Fibroblast of the conjunctiva (primary cell): ENCODE data around the gene ZBTB7C.

Experiments
- DNase-seq: peaks from one replicate; pipeline ENCODE4 v3.0.0-alpha.2; 2010; ENCODE audit warnings: low read depth

The ZBTB7C gene

GRCh38 chr18:48418539-48419276, 9.5 kb upstream of the ZBTB7C start:
- no peak for DNase-seq

DNA sequence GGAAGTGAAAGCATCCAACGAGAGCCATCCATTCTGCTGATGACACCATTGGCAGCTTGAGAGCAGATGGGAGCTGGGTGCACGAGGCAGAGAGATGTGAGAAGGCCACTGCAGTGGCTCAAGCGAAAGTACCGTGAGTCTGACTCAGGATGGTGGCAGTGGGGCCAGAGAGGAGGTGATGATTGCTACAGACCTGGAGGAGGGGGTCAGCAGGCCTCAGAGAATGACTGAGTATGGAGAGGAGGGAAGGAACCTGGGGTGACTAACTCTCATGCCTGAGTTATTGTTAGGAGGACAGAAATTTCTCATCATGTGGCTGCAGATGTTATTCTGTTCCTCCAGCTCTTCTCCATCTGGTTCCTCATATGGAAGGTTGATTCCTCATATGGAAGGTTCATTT, 8.8 kb upstream of the ZBTB7C start:
- DNase-seq: no peak

DNA sequence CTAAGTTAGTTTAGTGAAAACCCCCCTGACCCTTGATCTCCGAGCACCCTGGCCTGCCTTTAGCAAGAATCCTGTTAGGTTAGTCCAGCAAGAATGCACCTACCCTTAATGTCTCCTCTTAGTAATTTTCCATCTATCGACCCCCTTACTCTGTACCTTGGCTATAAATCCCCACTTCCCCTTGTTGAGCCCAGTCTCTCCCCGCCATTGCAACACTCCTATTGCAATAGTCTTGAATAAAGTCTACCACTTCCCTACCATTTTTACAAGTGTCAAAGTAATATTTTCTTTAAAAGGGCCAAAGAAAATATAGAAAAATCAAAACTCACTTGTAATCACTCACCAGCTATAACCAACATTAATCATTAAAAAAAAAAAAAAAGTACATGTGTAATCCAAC, 4.2 kb upstream of the ZBTB7C start:
- no peak for DNase-seq

GRCh38 chr18:48412339-48412929, 3.3 kb upstream of the ZBTB7C start:
- peak; percentile 5 for DNase-seq

DNA sequence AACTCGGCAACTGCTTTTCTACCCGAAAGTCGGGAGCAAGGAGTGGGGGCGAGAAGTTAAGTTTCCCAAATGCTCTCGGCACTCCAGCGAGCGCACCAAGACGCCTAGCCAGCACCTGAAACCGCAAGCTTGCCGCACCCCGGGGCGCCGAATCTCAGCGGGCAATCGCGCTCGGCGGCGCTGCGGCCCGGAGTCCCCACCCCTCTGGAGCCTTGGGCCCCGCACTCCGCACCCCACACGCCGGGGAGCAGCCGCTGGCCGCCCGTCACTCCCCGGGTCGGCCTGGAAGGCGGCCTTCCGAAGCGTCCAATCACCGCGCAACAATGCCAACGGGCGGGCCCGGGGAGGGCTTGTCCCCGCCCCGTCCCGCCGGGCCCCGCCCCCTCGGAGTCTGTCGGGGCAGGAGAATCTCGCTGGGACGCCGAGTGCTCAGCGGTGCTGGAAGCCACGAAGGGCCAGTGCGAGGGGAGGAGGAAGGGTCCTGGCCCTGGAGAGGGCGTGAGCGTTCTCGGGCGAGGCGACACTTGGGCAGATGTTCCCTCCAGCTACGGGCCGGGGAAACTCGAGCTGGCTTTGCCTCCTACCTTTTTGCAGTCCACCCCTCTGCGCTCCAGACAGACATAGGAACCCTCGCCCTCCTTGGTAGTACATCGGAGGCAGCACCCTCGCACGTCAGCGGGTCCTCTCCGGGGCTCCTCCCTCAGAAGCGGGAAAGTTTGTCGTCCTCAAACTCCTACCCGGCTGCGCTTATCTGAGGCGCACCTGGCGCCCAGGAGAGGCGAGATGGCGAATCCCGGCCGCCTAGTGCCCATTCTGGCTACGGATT, 1.1 kb upstream of the ZBTB7C start:
- DNase-seq: peak; percentile 47

GRCh38 chr18:48409591-48410094, 460 bp upstream of the ZBTB7C start:
- no peak for DNase-seq

GRCh38 chr18:48408111-48408726, 964 bp downstream of the ZBTB7C start:
- DNase-seq: no peak

- DNase-seq: no peak
These were observed 1.8 kb downstream of the ZBTB7C start for GRCh38 chr18:48407358-48407757.

- no peak for DNase-seq
These were observed 3.2 kb downstream of the ZBTB7C start for GRCh38 chr18:48405978-48406377.

- DNase-seq: no peak
These were observed 4.3 kb downstream of the ZBTB7C start for GRCh38 chr18:48404716-48405507.

DNA sequence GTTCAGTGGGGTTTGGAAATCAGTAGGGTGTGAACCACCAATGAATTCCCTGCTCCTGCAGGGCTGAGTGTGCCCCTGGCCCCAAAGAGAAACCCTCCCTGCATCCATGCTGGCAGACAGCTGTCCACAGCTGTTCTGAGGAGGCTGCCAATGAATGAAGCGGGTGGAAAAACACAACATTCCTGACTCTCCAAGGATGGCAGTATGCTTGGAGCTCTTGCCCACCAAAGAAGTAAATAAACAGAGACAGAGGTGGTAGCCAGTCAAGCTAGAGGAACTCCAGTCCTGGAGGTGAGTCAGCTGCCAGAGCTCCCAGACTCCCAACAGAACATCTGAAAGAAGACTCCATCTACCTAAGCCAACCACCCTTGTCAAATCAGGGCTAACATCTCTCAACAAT, 6.2 kb downstream of the ZBTB7C start:
- DNase-seq: no peak

GRCh38 chr18:48399303-48400075, 9.7 kb downstream of the ZBTB7C start:
- no peak for DNase-seq

DNA sequence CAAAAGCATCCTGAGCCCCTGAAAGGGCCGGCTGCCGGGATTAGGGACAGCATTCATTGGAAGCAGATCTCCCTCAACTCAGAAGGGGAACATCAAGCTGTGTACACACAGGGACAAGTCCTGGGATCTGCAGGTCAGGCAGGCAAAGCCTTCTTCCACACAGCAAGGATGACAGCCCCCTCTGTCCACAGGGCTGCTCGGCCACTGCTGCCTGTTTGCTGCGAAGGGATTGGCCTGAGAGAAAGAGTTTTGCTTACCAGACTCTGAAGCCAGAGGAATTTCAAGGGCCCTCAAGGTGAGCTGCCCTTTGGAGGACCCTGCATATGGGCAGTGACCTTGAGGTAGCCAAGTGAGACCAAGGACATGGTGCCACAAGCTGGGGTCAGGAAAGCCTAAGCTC, 11.1 kb downstream of the ZBTB7C start:
- no peak for DNase-seq

DNA sequence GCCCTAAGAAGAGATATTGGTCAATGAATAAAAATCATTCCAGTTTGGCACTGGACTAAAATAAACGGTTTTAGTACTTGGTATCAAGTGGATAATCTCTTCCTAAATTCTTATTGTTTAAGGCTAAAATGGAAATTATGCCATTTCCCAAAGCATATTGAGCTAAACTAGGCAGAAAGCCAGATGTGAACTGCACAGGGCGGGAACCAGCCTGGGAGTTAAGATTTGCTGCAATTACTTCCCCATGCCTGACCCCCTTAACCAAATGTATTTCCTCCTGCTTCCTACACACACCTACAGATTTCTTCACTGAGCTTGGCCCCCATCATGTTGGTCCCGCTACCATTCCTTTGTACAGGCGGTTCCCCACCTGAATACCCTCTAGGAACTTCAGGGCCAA, 12.2 kb downstream of the ZBTB7C start:
- no peak for DNase-seq

- no peak for DNase-seq
These were observed 12.6 kb downstream of the ZBTB7C start for GRCh38 chr18:48396561-48396960.

DNA sequence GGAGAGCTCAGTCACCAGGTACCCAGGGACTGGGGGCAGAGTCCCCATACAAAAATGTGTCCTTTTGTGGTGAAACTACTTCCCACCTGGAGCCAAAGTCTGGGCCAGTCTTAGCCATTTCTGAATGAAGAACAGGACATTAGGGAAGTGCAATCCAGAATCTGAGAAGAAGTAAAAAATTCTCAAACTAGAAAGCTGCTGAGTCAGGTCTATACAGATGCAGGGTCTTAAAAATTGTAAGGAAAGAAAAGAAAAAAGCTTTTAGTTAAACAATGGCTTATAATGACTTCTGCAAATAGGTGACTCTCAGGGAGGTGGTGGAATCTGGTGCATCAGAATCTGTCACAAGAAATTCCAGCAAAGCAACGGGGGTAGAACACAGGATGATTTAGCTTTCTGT, 13.5 kb downstream of the ZBTB7C start:
- no peak for DNase-seq

GRCh38 chr18:48394176-48394575, 15.0 kb downstream of the ZBTB7C start:
- no peak for DNase-seq

- no peak for DNase-seq
These were observed 15.4 kb downstream of the ZBTB7C start for GRCh38 chr18:48393776-48394175.

DNA sequence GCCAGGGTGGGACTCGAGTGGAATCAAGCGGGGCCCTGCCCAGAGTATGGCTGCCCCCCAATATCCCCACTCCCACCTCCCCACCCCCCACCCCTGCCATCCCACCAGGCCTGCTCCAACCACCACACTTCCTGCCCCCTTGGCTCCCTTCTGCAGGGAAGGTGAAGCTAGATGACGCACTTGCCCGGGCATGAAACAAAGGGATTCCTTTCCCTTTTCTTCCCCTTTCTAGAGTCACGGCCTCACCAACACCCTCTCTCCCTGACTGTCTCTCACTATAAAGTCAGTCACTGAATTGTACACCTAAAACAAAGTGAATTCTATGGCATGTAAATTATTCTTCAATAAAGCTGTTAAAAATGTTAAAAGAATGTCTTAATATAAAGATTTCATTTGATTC, 16.0 kb downstream of the ZBTB7C start:
- DNase-seq: no peak

DNA sequence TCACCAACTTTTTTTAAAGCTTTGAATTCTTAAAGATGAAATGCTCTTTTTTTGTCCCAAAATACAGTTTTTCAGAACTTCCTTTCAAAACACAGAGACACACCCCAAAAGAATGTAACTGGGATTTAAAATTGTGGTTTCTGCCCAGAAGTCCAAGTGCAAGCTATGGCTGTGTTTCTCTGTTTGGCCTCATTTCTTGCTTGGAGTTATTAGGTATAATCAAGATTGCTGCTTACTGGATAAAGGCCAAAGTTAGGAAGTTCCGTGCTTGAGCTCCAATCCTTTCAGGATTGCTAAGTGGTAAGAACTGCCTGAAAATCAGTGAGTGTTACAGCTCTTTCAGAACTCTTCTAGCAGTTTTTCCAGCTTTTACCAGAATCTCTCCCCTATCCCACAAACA, 16.9 kb downstream of the ZBTB7C start:
- DNase-seq: no peak

DNA sequence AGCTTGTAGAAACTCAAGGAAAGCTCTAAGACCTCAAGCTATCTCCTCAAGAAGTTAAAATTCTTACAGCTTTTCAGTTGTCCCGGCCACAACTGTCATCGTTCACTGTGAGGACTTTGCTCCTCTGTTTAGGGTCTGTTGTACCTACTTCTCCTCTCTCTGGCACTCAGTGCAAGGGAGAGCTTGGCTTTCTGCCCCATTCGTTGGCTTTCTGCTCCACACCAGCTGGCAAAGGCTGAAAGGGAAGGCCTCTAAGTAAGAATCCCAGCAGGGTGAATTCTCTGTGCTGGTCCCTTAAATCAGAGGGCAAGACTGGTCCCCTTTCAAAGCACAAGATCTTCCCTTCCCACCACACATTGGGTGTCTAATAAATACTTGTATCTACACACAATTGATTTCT, 17.3 kb downstream of the ZBTB7C start:
- no peak for DNase-seq
